Colonic mucosa (tissue), 4 donors: ENCODE results near the gene ZNF827. TPM values are rescaled to one million over a fixed set of nuclear protein-coding genes. Genes with fewer than 3 reads are reported as not detected.
"Not testable (repeated sequence)": the region's sequence is repeated elsewhere in the genome, so short reads cannot be mapped to it uniquely, and the experiment has no call there.

Experiments used
- DNase-seq: peaks from one replicate; pipeline ENCODE4 v3.0.0-alpha.2; 2020
- H3K27ac ChIP-seq: fragments of 200-600 bp; one replicate; pipeline ENCODE4 v1.8.0; 2021
- H3K27me3 ChIP-seq: fragments of 200-600 bp; one replicate; pipeline ENCODE4 v1.8.0; 2021
- H3K36me3 ChIP-seq: fragments of 200-600 bp; one replicate; pipeline ENCODE4 v1.8.0; 2021
- H3K4me1 ChIP-seq: fragments of 200-600 bp; one replicate; pipeline ENCODE4 v1.8.0; 2021; ENCODE audit warnings: mild to moderate bottlenecking
- H3K4me3 ChIP-seq: fragments of 200-600 bp; one replicate; pipeline ENCODE4 v1.8.0; 2021
- H3K9ac ChIP-seq, 2 donors: one replicate each; pipeline ENCODE4 v1.7.0; 2013; ENCODE audit warnings: control low read depth in 2 of 2, low read depth in 2 of 2, low read length in 2 of 2
- H3K9me3 ChIP-seq: fragments of 200-600 bp; one replicate; pipeline ENCODE4 v1.8.0; 2021
- CTCF ChIP-seq: fragments of 200-600 bp; IDR thresholded peaks from one replicate; pipeline ENCODE4 v1.8.0; 2022; ENCODE audit warnings: antibody characterized with exemption, mild to moderate bottlenecking
- intact Hi-C: fragments of 100-400 bp; cut with DNase I; formaldehyde crosslinking; loops from one replicate; pipeline ENCODE4 v1.14.1; 2022
- total RNA-seq, 2 donors: library from RNA; stranded (reverse); fragmentation: NEBNext Ultra II Directional in 1 of 2; extraction: Animal tissue kit (Norgen Biotek cat#: 25700) in 1 of 2; gene quantifications; one replicate each; pipeline ENCODE4 v1.2.1, GENCODE V29; 2021
- donor health status: healthy.
- donor health status: DM: no; HTN: no; CAD: no.
- donor health status: DM: no; HTN: no; CAD: no.

The ZNF827 gene
- total RNA-seq, 2 donors from 2014 or later, result 17.9 to 19.7 TPM

- DNase-seq, result no peak
- TF ChIP-seq CTCF, result peak; percentile 34
- H3K36me3 ChIP-seq, result no peaks in the 10 kb centered on the region
- no peak overlapping the region for H3K27ac ChIP-seq
- intact Hi-C loops, result no loop called here
- H3K4me3 ChIP-seq, result no peak overlapping the region
- H3K4me1 ChIP-seq, result no peaks in the 10 kb centered on the region
- no peak overlapping the region for H3K9ac ChIP-seq
- H3K27me3 ChIP-seq, result no peaks in the 10 kb centered on the region
- no peaks in the 10 kb centered on the region for H3K9me3 ChIP-seq
These were observed 98.4 kb downstream of the ZNF827 start for GRCh38 chr4:145840162-145840768.

- TF ChIP-seq CTCF, result no peak
- Histone ChIP-seq H3K9ac (no peak overlapping the region), H3K27me3 (no peaks in the 10 kb centered on the region), H3K9me3 (no peaks in the 10 kb centered on the region), H3K4me1 (no peaks in the 10 kb centered on the region), H3K27ac (no peak overlapping the region), H3K36me3 (no peaks in the 10 kb centered on the region), H3K4me3 (no peak overlapping the region)
- intact Hi-C loops, result no loop called here
- no peak for DNase-seq
These were observed 99.5 kb downstream of the ZNF827 start for GRCh38 chr4:145839151-145839550.

GRCh38 chr4:145832384-145832783, 106.2 kb downstream of the ZNF827 start:
- H3K4me1 ChIP-seq, H3K27me3 ChIP-seq, H3K9me3 ChIP-seq, H3K4me3 ChIP-seq, H3K9ac ChIP-seq, DNase-seq, intact Hi-C loops, H3K36me3 ChIP-seq, H3K27ac ChIP-seq: not testable (repeated sequence)

- Histone ChIP-seq H3K27me3 (no peaks in the 10 kb centered on the region), H3K27ac (no peak overlapping the region), H3K36me3 (no peaks in the 10 kb centered on the region), H3K9me3 (no peaks in the 10 kb centered on the region), H3K4me1 (no peaks in the 10 kb centered on the region), H3K4me3 (no peak overlapping the region), H3K9ac (no peak overlapping the region)
- no peak for TF ChIP-seq CTCF
- intact Hi-C loops, result no loop called here
- DNase-seq, result no peak
These were observed 107.9 kb downstream of the ZNF827 start for GRCh38 chr4:145830699-145831098.

- no peak overlapping the region for H3K4me3 ChIP-seq
- no peak overlapping the region for H3K27ac ChIP-seq
- no peak for TF ChIP-seq CTCF
- H3K9ac ChIP-seq, result no peak overlapping the region
- H3K4me1 ChIP-seq, result no peaks in the 10 kb centered on the region
- no peak for DNase-seq
- no peaks in the 10 kb centered on the region for H3K36me3 ChIP-seq
- intact Hi-C loops, result no loop called here
- H3K27me3 ChIP-seq, result no peaks in the 10 kb centered on the region
- H3K9me3 ChIP-seq, result no peaks in the 10 kb centered on the region
These were observed 108.8 kb downstream of the ZNF827 start for GRCh38 chr4:145829629-145830395.
